ENCODE data around the gene FAM131A. TPM values are rescaled to one million over a fixed set of nuclear protein-coding genes. Genes with fewer than 3 reads are reported as not detected.

The FAM131A gene
- total RNA-seq, 1 donor from 2014 or later, result 19.7 TPM

DNA sequence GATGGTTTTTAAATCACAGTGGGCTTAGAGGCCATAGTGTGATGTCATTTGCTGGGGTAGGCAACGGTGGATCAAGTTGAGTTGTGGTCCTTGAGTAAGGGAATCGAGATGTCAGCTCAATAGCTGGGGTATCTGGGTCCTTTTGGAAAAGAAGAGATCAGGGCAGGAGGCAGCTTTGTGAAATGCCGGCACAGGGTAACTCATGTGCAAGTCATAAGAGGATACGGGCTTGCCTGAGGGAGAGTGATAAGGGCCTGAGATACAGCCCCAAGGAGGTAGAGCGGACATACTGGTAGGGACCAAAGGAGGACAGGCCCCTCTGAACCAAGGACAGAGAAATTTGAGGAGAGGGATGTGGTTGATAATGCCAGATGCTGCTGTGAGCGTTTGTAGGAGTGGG lies 4.2 kb upstream of the FAM131A start:
- Mint-ChIP-seq H3K4me1 (peaks cover 25% of the 10 kb centered on the region), H3K9me3 (no peaks in the 10 kb centered on the region), H3K36me3 (ENCODE audit: low read depth) (peaks cover 21% of the 10 kb centered on the region), H3K27me3 (ENCODE audit: low read depth) (peaks cover 5% of the 10 kb centered on the region), H3K4me3 (peak overlapping the region; percentile 64), H3K27ac (ENCODE audit: unreplicated experiment) (no peak overlapping the region)
- DNase-seq (ENCODE audit: low read depth, low spot score), result no peak
- TF ChIP-seq, protein P1, sequence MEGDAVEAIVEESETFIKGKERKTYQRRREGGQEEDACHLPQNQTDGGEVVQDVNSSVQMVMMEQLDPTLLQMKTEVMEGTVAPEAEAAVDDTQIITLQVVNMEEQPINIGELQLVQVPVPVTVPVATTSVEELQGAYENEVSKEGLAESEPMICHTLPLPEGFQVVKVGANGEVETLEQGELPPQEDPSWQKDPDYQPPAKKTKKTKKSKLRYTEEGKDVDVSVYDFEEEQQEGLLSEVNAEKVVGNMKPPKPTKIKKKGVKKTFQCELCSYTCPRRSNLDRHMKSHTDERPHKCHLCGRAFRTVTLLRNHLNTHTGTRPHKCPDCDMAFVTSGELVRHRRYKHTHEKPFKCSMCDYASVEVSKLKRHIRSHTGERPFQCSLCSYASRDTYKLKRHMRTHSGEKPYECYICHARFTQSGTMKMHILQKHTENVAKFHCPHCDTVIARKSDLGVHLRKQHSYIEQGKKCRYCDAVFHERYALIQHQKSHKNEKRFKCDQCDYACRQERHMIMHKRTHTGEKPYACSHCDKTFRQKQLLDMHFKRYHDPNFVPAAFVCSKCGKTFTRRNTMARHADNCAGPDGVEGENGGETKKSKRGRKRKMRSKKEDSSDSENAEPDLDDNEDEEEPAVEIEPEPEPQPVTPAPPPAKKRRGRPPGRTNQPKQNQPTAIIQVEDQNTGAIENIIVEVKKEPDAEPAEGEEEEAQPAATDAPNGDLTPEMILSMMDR (conservative IDR thresholded peaks at IDR 0.05), result no peak

GRCh38 chr3:184333700-184334099 lies 3.7 kb upstream of the FAM131A start:
- H3K36me3 Mint-ChIP-seq (ENCODE audit: low read depth), result peaks cover 18% of the 10 kb centered on the region
- H3K4me1 Mint-ChIP-seq, result peaks cover 27% of the 10 kb centered on the region
- peak overlapping the region; percentile 12 for H3K27ac Mint-ChIP-seq (ENCODE audit: unreplicated experiment)
- no peaks in the 10 kb centered on the region for H3K9me3 Mint-ChIP-seq
- peaks cover 5% of the 10 kb centered on the region for H3K27me3 Mint-ChIP-seq (ENCODE audit: low read depth)
- TF ChIP-seq, protein P1 (conservative IDR thresholded peaks at IDR 0.05), result no peak
- no peak for DNase-seq (ENCODE audit: low read depth, low spot score)
- H3K4me3 Mint-ChIP-seq, result peak overlapping the region; percentile 64

DNA sequence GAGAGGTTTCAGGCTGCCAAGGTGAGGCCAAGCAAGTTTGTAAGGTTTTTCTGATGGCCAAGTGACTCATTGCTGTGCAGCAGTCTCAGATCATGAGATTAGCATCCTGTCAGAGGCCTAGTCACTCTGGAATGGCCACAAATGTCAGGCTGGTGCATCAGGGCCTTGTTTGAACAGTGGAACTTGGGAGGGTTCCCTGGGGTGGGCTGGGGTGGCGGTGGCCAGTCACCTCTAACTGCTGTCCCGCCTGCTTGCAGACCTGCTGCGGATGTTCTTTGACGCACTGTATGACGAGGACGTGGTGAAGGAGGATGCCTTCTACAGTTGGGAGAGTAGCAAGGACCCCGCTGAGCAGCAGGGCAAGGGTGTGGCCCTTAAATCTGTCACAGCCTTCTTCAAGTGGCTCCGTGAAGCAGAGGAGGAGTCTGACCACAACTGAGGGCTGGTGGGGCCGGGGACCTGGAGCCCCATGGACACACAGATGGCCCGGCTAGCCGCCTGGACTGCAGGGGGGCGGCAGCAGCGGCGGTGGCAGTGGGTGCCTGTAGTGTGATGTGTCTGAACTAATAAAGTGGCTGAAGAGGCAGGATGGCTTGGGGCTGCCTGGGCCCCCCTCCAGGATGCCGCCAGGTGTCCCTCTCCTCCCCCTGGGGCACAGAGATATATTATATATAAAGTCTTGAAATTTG lies 2.8 kb upstream of the FAM131A start:
- H3K4me3 Mint-ChIP-seq, result peak overlapping the region; percentile 64
- TF ChIP-seq, protein P1 (conservative IDR thresholded peaks at IDR 0.05), result no peak
- peaks cover 12% of the 10 kb centered on the region for H3K36me3 Mint-ChIP-seq (ENCODE audit: low read depth)
- no peaks in the 10 kb centered on the region for H3K9me3 Mint-ChIP-seq
- no peak for DNase-seq (ENCODE audit: low read depth, low spot score)
- no peak overlapping the region for H3K27ac Mint-ChIP-seq (ENCODE audit: unreplicated experiment)
- peaks cover 32% of the 10 kb centered on the region for H3K4me1 Mint-ChIP-seq
- peaks cover 5% of the 10 kb centered on the region for H3K27me3 Mint-ChIP-seq (ENCODE audit: low read depth)

DNA sequence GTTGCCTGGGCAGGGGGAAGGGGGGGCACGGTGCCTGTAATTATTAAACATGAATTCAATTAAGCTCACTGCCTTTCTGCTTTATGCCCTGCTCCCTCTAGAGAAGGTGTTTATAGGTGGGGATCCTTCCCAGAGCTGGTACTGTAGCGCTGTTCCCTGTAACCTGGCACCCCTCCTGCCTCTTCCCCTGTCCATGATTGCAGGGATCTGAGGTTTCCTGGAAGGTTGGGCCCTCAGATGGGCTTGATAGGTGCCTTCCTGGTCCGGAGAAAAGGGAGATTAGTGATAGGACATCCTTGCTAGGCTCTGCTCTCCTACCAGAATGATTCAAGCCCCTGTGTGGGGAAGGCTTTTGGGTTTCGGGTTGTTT lies 2.1 kb upstream of the FAM131A start:
- H3K36me3 Mint-ChIP-seq (ENCODE audit: low read depth), result peaks cover 9% of the 10 kb centered on the region
- no peak for DNase-seq (ENCODE audit: low read depth, low spot score)
- H3K4me3 Mint-ChIP-seq, result peak overlapping the region; percentile 87
- H3K27ac Mint-ChIP-seq (ENCODE audit: unreplicated experiment), result peak overlapping the region; percentile 94
- H3K9me3 Mint-ChIP-seq, result no peaks in the 10 kb centered on the region
- TF ChIP-seq, protein P1 (conservative IDR thresholded peaks at IDR 0.05), result no peak
- H3K27me3 Mint-ChIP-seq (ENCODE audit: low read depth), result peaks cover 5% of the 10 kb centered on the region
- peaks cover 32% of the 10 kb centered on the region for H3K4me1 Mint-ChIP-seq

GRCh38 chr3:184335661-184336546 lies 1.5 kb upstream of the FAM131A start:
- Mint-ChIP-seq H3K4me3 (peak overlapping the region; percentile 92), H3K36me3 (ENCODE audit: low read depth) (peaks cover 10% of the 10 kb centered on the region), H3K9me3 (no peaks in the 10 kb centered on the region), H3K27me3 (ENCODE audit: low read depth) (peaks cover 5% of the 10 kb centered on the region), H3K27ac (ENCODE audit: unreplicated experiment) (peak overlapping the region; percentile 94), H3K4me1 (peaks cover 36% of the 10 kb centered on the region)
- TF ChIP-seq, protein P1 (conservative IDR thresholded peaks at IDR 0.05), result no peak
- DNase-seq (ENCODE audit: low read depth, low spot score), result peak; percentile 82
